Gastroesophageal sphincter (tissue), 3 donors: ENCODE data around the gene SH3RF3.

Experiments
- CTCF ChIP-seq, 4 experiments: fragments of 200-600 bp in 2 of 4; fragments of 450-650 bp in 2 of 4; sonication (generic) in 1 of 4; IDR thresholded peaks; one replicate each; pipeline ENCODE4 v1.5.1; 2017 to 2019; ENCODE audit warnings: antibody characterized with exemption in 4 of 4, mild to moderate bottlenecking in 2 of 4, moderate library complexity in 2 of 4
- POLR2A ChIP-seq, 2 donors: fragments of 450-650 bp; IDR thresholded peaks; one replicate each; pipeline ENCODE4 v1.6.1; 2017; ENCODE audit warnings: antibody characterized with exemption in 2 of 2, mild to moderate bottlenecking in 2 of 2, moderate library complexity in 1 of 2

- TF ChIP-seq POLR2A (IDR thresholded peaks at IDR 0.05) (no peak), CTCF (IDR thresholded peaks at IDR 0.05) (no peak)
Measured at GRCh38 chr2:109175350-109175678, 46.3 kb downstream of the SH3RF3 start.
